Glutamatergic neuron (in vitro differentiated cells): ENCODE results near the gene UHMK1. TPM values are rescaled to one million over a fixed set of nuclear protein-coding genes. Genes with fewer than 3 reads are reported as not detected.
A peak's percentile ranks its signal among the peaks of the same experiment; 100 is the strongest.

ENCODE experiments used
- DNase-seq: peaks from one replicate; pipeline ENCODE4 v3.0.0; 2022
- H3K27ac Mint-ChIP-seq: one replicate; pipeline ENCODE4 v1.8.0; 2020; ENCODE audit warnings: mild to moderate bottlenecking, mixed read lengths, inconsistent platforms; ENCODE audit not compliant: unreplicated experiment
- H3K27me3 Mint-ChIP-seq: one replicate; pipeline ENCODE4 v1.8.0; 2020; ENCODE audit warnings: mild to moderate bottlenecking, moderate library complexity, mixed read lengths, inconsistent platforms; ENCODE audit not compliant: unreplicated experiment
- H3K36me3 Mint-ChIP-seq: one replicate; pipeline ENCODE4 v1.8.0; 2020; ENCODE audit warnings: mild to moderate bottlenecking, mixed read lengths, inconsistent platforms; ENCODE audit not compliant: unreplicated experiment
- H3K4me1 Mint-ChIP-seq: one replicate; pipeline ENCODE4 v1.8.0; 2020; ENCODE audit warnings: mild to moderate bottlenecking, low read depth, mixed read lengths, inconsistent platforms; ENCODE audit not compliant: unreplicated experiment
- H3K4me3 Mint-ChIP-seq: one replicate; pipeline ENCODE4 v1.8.0; 2020; ENCODE audit warnings: mild to moderate bottlenecking, mixed read lengths, inconsistent platforms; ENCODE audit not compliant: unreplicated experiment
- H3K9me3 Mint-ChIP-seq: one replicate; pipeline ENCODE4 v1.8.0; 2020; ENCODE audit warnings: mild to moderate bottlenecking, moderate library complexity, mixed read lengths, inconsistent platforms; ENCODE audit not compliant: unreplicated experiment
- CTCF ChIP-seq: fragments of 200-600 bp; sonication (generic); IDR thresholded peaks from one replicate; pipeline ENCODE4 v1.5.0; 2021; ENCODE audit not compliant: partially characterized antibody, unreplicated experiment
- total RNA-seq: library from RNA; stranded (reverse); fragmentation: NEBNext Ultra II Directional; extraction: Animal tissue kit (Norgen Biotek cat#: 25700); gene quantifications from one replicate; pipeline ENCODE4 v1.2.1, GENCODE V29; 2021; ENCODE audit not compliant: unreplicated experiment

UHMK1 gene
- total RNA-seq, 1 donor from 2014 or later = 19.4 TPM

GRCh38 chr1:162497104-162497722 is 405 bp upstream of the UHMK1 start:
- no peak for DNase-seq
- Mint-ChIP-seq H3K27me3 (no peaks in the 10 kb centered on the region), H3K36me3 (no peaks in the 10 kb centered on the region), H3K27ac (peak overlapping the region; percentile 79), H3K4me1 (peaks cover 12% of the 10 kb centered on the region), H3K9me3 (peaks cover 2% of the 10 kb centered on the region), H3K4me3 (peak overlapping the region; percentile 83)
- no peak for TF ChIP-seq CTCF

DNA sequence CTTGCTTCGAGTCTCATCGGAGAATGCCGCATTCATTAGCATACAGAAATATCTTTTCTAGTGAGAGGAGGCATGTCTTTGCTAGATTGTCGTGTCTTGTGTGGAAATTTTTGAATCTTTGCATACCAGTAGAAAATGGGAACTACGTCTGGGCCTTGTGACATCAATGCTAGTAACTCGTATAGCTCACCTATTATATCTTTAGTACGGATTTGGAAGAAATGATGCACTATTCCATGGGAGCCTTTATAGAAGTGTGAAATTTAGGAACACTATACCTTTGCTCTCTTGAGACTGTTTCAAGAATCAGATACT is 835 bp downstream of the UHMK1 start:
- Mint-ChIP-seq H3K4me1 (peaks cover 12% of the 10 kb centered on the region), H3K9me3 (peaks cover 2% of the 10 kb centered on the region), H3K27ac (peak overlapping the region; percentile 82), H3K4me3 (peak overlapping the region; percentile 93), H3K27me3 (no peaks in the 10 kb centered on the region), H3K36me3 (no peaks in the 10 kb centered on the region)
- no peak for TF ChIP-seq CTCF
- DNase-seq = no peak

GRCh38 chr1:162500805-162501204 is 3.2 kb downstream of the UHMK1 start:
- Mint-ChIP-seq H3K27ac (no peak overlapping the region), H3K4me3 (peak overlapping the region; percentile 73), H3K4me1 (peaks cover 12% of the 10 kb centered on the region), H3K27me3 (no peaks in the 10 kb centered on the region), H3K9me3 (peaks cover 2% of the 10 kb centered on the region), H3K36me3 (no peaks in the 10 kb centered on the region)
- TF ChIP-seq CTCF = no peak
- DNase-seq = no peak

DNA sequence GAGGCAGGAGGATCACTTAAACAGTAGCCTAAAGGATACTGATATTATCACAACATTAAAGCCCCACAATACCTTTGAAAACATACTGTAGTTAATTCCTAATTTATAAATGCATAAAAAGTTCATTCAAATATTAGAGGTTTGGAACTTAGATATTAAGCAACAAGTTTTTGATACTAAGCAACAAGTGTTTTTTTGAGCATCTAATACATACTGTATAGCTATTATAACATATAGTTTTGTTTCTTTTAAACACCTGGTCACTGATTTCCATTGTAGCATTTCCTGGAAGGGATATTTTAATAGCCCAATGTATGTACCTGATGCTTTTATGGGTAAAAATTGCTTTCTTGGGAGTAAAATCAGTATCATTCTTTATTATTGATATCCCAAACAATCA is 4.5 kb downstream of the UHMK1 start:
- no peak overlapping the region for H3K4me3 Mint-ChIP-seq
- H3K36me3 Mint-ChIP-seq = no peaks in the 10 kb centered on the region
- peaks cover 12% of the 10 kb centered on the region for H3K4me1 Mint-ChIP-seq
- H3K9me3 Mint-ChIP-seq = peaks cover 2% of the 10 kb centered on the region
- DNase-seq = no peak
- H3K27me3 Mint-ChIP-seq = no peaks in the 10 kb centered on the region
- H3K27ac Mint-ChIP-seq = no peak overlapping the region
- TF ChIP-seq CTCF = no peak

GRCh38 chr1:162502928-162503327 is 5.3 kb downstream of the UHMK1 start:
- Mint-ChIP-seq H3K4me1 (peaks cover 10% of the 10 kb centered on the region), H3K36me3 (no peaks in the 10 kb centered on the region), H3K4me3 (no peak overlapping the region), H3K27me3 (no peaks in the 10 kb centered on the region), H3K27ac (no peak overlapping the region), H3K9me3 (no peaks in the 10 kb centered on the region)
- no peak for TF ChIP-seq CTCF
- no peak for DNase-seq
